HK-2 (cell line): ENCODE results near the gene AP2A2.
A peak's percentile ranks its signal among the peaks of the same experiment; 100 is the strongest.

ENCODE experiments used
- DNase-seq: peaks from one replicate; pipeline ENCODE4 v3.0.0-alpha.2; 2018; ENCODE audit not compliant: unreplicated experiment

AP2A2 gene

DNA sequence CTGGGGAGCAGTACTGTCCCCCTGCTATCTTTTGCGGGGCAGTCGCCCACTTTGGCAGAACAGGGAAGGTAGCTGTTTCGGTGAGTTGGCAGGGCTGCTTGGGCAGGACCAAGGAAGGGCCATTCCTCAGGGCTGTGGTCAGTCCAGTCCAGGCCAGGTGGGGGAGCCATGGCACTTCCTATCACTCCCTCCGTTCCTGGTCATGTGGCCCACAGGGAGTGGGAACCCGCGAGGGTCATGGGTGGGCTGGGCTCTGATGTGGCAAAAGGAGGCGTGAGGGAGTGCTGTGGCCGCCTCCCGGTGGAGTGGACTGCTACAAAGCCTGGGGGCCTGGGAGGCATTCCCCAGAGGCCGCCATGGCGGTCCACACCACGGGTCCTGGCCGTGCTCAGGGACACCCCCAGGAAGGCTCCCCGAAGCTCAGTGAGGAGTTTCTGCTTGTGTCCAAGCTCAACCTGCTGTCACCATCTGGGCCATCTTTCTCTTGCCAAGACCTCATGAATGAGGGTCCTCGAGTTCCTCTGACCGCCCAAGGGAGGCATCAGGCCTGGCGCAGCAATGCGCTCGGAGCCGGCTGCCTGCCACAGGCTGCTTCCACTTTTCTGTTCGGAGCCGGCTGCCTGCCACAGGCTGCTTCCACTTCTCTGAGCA is 27.0 kb upstream of the AP2A2 start:
- DNase-seq, result no peak

GRCh38 chr11:899724-900123 is 25.9 kb upstream of the AP2A2 start:
- no peak for DNase-seq

DNA sequence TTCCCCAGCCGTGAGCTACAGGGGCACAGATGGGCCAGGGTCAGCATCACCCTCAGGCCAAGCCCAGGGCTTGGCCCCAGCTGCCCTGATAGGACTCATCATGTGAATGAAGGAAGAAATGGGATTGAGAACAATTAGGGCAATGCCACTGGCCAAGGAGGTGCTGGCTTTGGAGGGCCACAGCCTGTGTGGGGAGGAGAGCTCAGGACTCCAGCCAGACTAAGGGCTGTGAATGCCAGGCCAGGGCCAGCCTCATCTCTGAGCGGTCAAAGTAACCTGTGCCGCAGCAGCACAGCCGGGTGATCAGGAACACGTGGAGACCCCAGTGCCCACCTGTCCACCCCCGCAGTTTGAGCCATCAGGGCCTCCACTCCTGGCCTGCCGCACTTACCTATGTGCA is 25.1 kb upstream of the AP2A2 start:
- no peak for DNase-seq

DNA sequence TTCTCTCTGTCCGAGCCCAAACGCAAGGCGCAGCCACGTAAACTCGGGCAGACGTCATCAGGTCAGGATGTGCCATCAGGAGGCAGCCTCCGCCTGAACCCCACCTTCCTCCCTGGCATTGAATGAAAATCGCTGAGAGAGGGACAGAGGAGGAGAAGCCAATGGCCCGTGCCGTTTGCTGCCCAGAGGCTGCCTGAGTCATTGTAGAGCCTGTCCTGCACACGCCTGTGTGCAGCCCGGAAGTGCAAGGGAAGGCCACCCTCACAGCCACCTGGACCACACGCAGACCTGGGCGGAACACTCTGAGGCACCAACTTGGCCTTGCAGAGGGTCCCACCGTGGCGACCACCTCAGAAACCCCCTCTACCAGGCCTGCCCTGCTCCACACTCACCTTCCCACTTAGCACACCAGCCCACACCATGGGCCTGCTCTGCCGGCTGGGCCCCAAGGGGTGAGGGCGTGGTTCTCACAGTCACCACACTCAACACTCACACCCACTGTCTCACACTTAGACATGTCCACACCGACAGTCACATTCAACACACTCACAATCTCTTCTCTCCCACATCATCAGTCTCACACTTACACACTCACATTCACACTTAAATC is 24.1 kb upstream of the AP2A2 start:
- DNase-seq, result no peak

DNA sequence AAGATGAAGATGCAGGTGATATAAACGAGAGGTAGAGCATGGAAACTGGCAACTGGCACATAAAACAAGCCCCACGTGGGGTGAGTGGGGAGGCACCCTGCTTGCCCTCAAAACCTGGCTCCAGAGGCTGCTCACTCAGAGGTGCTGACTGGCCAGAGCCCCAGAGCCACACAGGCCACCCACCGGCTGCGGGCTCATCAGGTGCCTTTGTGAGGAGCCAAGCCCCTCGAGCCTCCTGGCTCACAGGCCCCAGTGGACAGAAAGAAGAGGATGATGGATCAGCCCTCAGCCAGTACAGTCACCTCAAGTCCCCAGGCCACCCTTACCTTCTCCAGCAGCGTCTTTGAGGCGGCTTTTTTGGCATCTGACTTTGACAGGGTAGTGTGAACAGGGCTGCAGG is 21.3 kb upstream of the AP2A2 start:
- DNase-seq, result no peak

GRCh38 chr11:905952-906351 is 19.7 kb upstream of the AP2A2 start:
- DNase-seq, result no peak

GRCh38 chr11:907668-908067 is 18.0 kb upstream of the AP2A2 start:
- DNase-seq, result no peak

DNA sequence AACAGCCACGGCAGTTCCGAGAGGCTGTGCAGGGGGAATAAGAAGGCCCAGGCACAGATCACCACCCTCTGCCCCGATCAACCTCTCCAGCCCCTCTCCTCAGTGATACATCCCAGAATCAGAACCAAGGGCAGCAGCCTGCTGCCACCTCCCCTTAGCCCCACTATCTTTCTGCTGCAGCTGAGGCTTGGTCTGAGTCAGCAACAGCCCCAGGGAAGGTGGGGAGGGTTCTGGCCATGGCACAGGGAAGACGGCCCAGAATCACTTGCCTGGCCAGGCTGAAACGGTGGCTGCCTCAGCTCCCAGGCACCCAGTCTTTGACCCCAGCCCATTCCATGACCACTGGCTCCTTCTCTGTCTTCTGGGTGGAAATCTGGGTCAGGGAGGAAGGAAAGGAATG is 17.4 kb upstream of the AP2A2 start:
- no peak for DNase-seq

DNA sequence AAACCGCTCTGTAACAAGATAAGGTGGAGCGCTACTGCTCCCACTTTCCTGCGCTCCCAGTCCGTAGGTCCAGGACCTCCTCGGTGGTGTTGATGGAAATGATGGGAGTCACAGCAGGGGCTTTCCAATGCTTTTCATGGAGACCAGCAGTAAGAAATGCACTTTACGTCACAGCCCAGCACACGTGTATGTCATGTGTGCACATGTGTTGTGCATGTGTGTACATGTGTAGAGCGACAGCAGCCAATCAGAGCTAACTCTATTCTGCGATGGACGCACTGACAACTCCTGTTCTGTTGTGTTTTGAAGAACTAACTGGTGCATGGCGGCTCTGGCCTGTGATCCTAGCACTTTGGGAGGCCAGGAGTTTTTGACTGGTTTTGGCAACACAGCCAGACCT is 16.3 kb upstream of the AP2A2 start:
- DNase-seq, result no peak

DNA sequence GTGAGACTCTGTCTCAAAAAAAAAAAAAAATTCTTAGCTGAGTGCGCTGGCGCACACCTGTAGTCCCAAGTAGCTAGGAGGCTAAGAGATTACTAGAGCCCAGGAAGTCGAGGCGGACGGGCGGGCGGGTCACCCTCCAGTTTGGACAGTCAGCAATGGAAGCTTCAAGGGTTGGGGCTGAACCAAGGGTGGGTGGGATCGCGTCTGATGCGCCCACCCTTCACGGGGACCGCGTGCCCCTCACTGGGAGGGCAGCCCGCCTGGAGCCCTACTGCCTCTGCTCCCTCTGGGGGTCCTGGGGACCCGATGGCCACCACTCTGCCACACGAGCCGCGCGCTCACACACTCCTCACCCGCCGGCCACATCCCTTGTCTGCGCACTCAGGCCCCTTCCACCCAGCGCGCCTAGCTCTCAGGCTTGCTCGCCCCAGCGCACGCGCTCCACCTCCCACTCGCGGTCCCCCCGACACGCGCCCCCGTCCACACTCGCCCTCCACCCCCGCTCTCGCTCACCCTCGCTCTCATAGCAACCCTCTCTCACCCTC is 15.6 kb upstream of the AP2A2 start:
- DNase-seq, result no peak

- peak; percentile 86 for DNase-seq
Observed at GRCh38 chr11:910589-911030, 15.1 kb upstream of the AP2A2 start, which contains the start of gene CHID1. Gene CHID1, minus strand, starts transcription at chr11:910810. Its CDS starts 5,994 bp downstream, at chr11:904816.

- peak; percentile 68 for DNase-seq
Observed at GRCh38 chr11:911031-911889, 14.4 kb upstream of the AP2A2 start.

- DNase-seq, result no peak
Observed at GRCh38 chr11:911890-912219, 13.8 kb upstream of the AP2A2 start.

- DNase-seq, result no peak
Observed at GRCh38 chr11:912266-912665, 13.4 kb upstream of the AP2A2 start.

- no peak for DNase-seq
Observed at GRCh38 chr11:913043-913442, 12.6 kb upstream of the AP2A2 start.

- DNase-seq, result no peak
Observed at GRCh38 chr11:914204-914603, 11.5 kb upstream of the AP2A2 start.

GRCh38 chr11:914747-915501 is 10.7 kb upstream of the AP2A2 start:
- no peak for DNase-seq

- no peak for DNase-seq
Observed at GRCh38 chr11:917426-917825, 8.2 kb upstream of the AP2A2 start.

GRCh38 chr11:921921-922678 is 3.6 kb upstream of the AP2A2 start:
- DNase-seq, result no peak

- DNase-seq, result no peak
Observed at GRCh38 chr11:923691-924405, 1.8 kb upstream of the AP2A2 start.
